ENCODE measurements around the gene MNDA. TPM values are rescaled to one million over a fixed set of nuclear protein-coding genes. Genes with fewer than 3 reads are reported as not detected.

Gene MNDA
- total RNA-seq, 1 experiment from 2014 or later = not detected

DNA sequence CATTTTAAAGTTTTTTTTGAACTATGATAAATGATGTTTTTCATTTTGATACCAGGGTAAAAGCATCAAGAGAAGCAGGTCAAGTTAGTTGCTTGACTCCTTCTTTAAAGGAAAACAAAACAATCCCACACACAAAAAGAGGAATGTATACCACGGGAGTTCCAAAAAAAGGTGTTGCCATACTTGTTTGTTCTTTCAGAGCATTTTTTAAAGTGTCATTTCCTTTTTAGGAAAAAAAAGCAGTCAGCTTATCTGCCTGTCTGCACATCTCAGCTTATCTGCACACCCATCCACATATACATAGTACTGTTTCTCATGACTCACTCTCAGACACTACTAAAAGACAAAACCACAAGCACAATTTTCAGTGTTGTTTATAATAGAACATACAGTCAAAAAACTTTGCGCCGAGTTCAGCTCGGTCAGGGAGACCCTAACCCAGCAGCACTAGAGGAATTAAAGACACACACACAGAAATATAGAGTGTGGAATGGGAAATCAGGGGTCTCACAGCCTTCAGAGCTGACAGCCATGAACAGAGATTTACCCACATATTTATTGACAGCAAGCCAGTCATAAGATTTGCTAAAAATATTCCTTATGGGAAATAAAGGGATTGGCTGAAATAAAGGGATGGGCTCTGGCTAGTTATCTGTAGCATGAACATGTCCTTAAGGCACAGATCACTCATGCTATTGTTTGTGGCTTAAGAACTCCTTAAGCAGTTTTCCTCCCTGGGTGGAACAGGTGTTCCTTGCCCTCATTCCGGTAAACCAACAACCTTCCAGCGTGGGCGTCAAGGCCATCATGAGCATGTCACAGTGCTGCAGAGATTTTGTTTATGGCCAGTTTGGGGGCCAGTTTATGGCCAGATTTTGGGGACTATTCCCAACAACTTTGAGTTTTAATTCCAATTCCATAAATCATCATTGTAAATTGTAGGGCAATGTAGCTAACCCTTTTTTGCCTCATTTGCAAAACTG lies 11.4 kb upstream of the MNDA start:
- H3K4me1 ChIP-seq (ENCODE audit: low read length) = no peaks in the 10 kb centered on the region
- H3K4me3 ChIP-seq (ENCODE audit: low read length) = no peak overlapping the region
- H3K36me3 ChIP-seq (ENCODE audit: insufficient read depth, low read length) = no peaks in the 10 kb centered on the region
- no peaks in the 10 kb centered on the region for H3K9me3 ChIP-seq (ENCODE audit: low read length)
- no peak overlapping the region for H3K27ac ChIP-seq (ENCODE audit: low read length)
- DNase-seq = no peak
- no peaks in the 10 kb centered on the region for H3K79me2 ChIP-seq (ENCODE audit: low read length)
- no peaks in the 10 kb centered on the region for H3K9me2 ChIP-seq (replicated peaks; ENCODE audit: insufficient read depth, low read length)
- H3K27me3 ChIP-seq (ENCODE audit: low read length) = no peaks in the 10 kb centered on the region
- H2AFZ ChIP-seq (ENCODE audit: low read length) = no peak overlapping the region
- H4K20me1 ChIP-seq (ENCODE audit: insufficient read depth, low read depth, low read length) = no peaks in the 10 kb centered on the region
- no peak overlapping the region for H3K9ac ChIP-seq (ENCODE audit: low read length)
- H3K4me2 ChIP-seq (ENCODE audit: low read depth, low read length, poor library complexity, severe bottlenecking) = no peak overlapping the region

DNA sequence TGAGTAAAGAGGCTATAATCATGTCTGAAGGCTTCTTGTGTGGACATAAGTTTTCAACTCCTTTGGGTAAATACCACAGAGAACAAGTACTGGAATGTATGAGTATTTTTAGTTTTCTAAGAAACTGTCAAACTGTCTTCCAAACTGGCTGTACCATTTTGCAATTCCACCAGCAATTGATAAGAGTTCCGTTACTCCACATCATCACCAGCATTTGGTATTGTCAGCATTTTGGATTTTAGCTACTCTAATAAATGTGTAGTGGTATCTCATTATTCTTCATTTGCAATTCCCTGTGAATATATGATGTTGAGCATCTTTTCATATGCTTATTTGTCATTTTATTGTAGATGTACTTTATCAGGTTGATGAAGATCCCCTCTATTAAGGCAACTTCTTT lies 9.4 kb upstream of the MNDA start:
- Histone ChIP-seq H3K27ac (ENCODE audit: low read length) (no peak overlapping the region), H3K27me3 (ENCODE audit: low read length) (no peaks in the 10 kb centered on the region), H3K9ac (ENCODE audit: low read length) (no peak overlapping the region), H4K20me1 (ENCODE audit: insufficient read depth, low read depth, low read length) (no peaks in the 10 kb centered on the region), H3K4me2 (ENCODE audit: low read depth, low read length, poor library complexity, severe bottlenecking) (no peak overlapping the region), H3K9me2 (replicated peaks; ENCODE audit: insufficient read depth, low read length) (no peaks in the 10 kb centered on the region), H2AFZ (ENCODE audit: low read length) (no peak overlapping the region), H3K4me1 (ENCODE audit: low read length) (no peaks in the 10 kb centered on the region), H3K79me2 (ENCODE audit: low read length) (no peaks in the 10 kb centered on the region), H3K36me3 (ENCODE audit: insufficient read depth, low read length) (no peaks in the 10 kb centered on the region), H3K9me3 (ENCODE audit: low read length) (no peaks in the 10 kb centered on the region), H3K4me3 (ENCODE audit: low read length) (no peak overlapping the region)
- no peak for DNase-seq

DNA sequence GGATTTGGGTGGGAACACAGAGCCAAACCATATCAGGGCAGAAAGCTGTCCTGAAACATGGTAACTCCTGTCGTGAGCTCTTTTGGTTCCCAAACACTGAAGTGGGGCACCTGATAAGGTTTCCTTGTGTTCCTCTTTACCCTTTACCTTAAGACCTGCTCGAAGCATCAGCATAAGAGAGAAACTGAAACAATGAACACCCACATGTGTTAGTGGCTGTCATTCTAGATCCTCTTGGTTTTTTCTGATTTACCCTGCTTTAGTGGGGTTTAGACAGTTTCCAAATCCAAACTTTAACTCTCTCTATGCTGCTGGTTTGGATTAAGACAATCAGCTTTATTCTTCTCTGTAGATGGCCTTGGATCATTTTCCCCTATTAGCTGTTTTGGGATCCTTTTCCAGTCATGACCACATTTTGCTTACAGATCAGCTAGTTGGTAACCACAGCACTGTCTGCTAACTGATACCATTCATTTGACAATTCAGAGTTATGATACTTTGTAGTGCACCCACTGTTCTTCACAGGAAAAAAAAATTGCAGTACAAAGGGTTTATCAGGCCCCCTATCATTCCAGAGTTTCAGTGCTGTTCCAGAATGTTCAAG lies 975 bp upstream of the MNDA start:
- Histone ChIP-seq H2AFZ (ENCODE audit: low read length) (no peak overlapping the region), H3K27ac (ENCODE audit: low read length) (no peak overlapping the region), H3K9me3 (ENCODE audit: low read length) (no peaks in the 10 kb centered on the region), H3K9ac (ENCODE audit: low read length) (no peak overlapping the region), H3K36me3 (ENCODE audit: insufficient read depth, low read length) (no peaks in the 10 kb centered on the region), H3K4me2 (ENCODE audit: low read depth, low read length, poor library complexity, severe bottlenecking) (no peak overlapping the region), H3K4me3 (ENCODE audit: low read length) (no peak overlapping the region), H4K20me1 (ENCODE audit: insufficient read depth, low read depth, low read length) (no peaks in the 10 kb centered on the region), H3K79me2 (ENCODE audit: low read length) (no peaks in the 10 kb centered on the region), H3K9me2 (replicated peaks; ENCODE audit: insufficient read depth, low read length) (no peaks in the 10 kb centered on the region), H3K4me1 (ENCODE audit: low read length) (peaks cover 6% of the 10 kb centered on the region; the same call in 1 of the 2 replicates), H3K27me3 (ENCODE audit: low read length) (no peaks in the 10 kb centered on the region)
- no peak for DNase-seq

DNA sequence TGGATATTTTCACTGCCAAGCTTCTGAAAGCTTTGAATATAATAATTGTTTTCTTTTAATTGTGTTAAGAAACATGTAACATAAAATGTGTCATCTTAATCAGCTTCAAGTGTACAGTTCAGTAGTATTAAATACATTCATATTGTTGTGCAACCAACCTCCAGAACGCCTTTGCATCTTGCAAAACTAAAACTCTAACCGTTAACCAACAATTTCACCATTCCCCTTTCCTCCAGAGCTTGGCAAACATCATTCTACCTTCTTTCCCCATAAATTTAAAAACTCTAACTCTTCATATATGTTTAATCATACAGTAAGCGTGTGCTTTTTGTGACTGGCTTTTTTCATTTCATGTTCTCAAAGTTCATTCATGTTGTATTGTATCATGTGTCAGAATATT lies 2.1 kb downstream of the MNDA start:
- no peaks in the 10 kb centered on the region for H3K9me2 ChIP-seq (replicated peaks; ENCODE audit: insufficient read depth, low read length)
- H3K4me1 ChIP-seq (ENCODE audit: low read length) = peaks cover 6% of the 10 kb centered on the region; the same call in 1 of the 2 replicates
- no peaks in the 10 kb centered on the region for H3K9me3 ChIP-seq (ENCODE audit: low read length)
- H3K9ac ChIP-seq (ENCODE audit: low read length) = no peak overlapping the region
- H3K27ac ChIP-seq (ENCODE audit: low read length) = no peak overlapping the region
- DNase-seq = peak; percentile 15
- H2AFZ ChIP-seq (ENCODE audit: low read length) = no peak overlapping the region
- no peak overlapping the region for H3K4me3 ChIP-seq (ENCODE audit: low read length)
- H3K27me3 ChIP-seq (ENCODE audit: low read length) = no peaks in the 10 kb centered on the region
- no peaks in the 10 kb centered on the region for H3K36me3 ChIP-seq (ENCODE audit: insufficient read depth, low read length)
- no peaks in the 10 kb centered on the region for H4K20me1 ChIP-seq (ENCODE audit: insufficient read depth, low read depth, low read length)
- H3K79me2 ChIP-seq (ENCODE audit: low read length) = no peaks in the 10 kb centered on the region
- H3K4me2 ChIP-seq (ENCODE audit: low read depth, low read length, poor library complexity, severe bottlenecking) = no peak overlapping the region

DNA sequence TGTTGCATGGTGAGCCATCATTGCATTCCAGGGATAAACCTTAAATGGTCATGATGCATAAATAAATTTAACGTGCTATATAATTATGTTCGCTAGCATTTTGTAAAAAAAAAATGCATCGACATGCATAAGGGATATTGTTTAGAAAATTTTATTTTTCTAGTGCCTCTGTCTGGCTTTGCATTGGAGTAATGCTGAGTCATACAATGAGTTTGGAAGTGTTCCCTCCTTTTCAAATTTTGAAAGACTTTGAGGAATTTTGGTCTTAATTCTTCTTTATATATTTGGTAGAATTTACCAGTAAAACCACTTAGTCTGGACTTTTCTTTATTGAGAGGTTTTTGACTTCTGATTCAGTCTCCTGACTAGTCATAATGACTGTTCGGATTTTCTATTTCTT lies 4.9 kb downstream of the MNDA start:
- no peak overlapping the region for H2AFZ ChIP-seq (ENCODE audit: low read length)
- H3K9me2 ChIP-seq (replicated peaks; ENCODE audit: insufficient read depth, low read length) = no peaks in the 10 kb centered on the region
- no peak overlapping the region for H3K4me3 ChIP-seq (ENCODE audit: low read length)
- no peaks in the 10 kb centered on the region for H3K36me3 ChIP-seq (ENCODE audit: insufficient read depth, low read length)
- H3K27ac ChIP-seq (ENCODE audit: low read length) = no peak overlapping the region
- no peaks in the 10 kb centered on the region for H3K79me2 ChIP-seq (ENCODE audit: low read length)
- no peaks in the 10 kb centered on the region; the same call in 1 of the 2 replicates for H3K9me3 ChIP-seq (ENCODE audit: low read length)
- no peaks in the 10 kb centered on the region for H3K27me3 ChIP-seq (ENCODE audit: low read length)
- no peak for DNase-seq
- H4K20me1 ChIP-seq (ENCODE audit: insufficient read depth, low read depth, low read length) = no peaks in the 10 kb centered on the region
- H3K4me2 ChIP-seq (ENCODE audit: low read depth, low read length, poor library complexity, severe bottlenecking) = no peak overlapping the region
- no peaks in the 10 kb centered on the region; the same call in 1 of the 2 replicates for H3K4me1 ChIP-seq (ENCODE audit: low read length)
- no peak overlapping the region for H3K9ac ChIP-seq (ENCODE audit: low read length)

DNA sequence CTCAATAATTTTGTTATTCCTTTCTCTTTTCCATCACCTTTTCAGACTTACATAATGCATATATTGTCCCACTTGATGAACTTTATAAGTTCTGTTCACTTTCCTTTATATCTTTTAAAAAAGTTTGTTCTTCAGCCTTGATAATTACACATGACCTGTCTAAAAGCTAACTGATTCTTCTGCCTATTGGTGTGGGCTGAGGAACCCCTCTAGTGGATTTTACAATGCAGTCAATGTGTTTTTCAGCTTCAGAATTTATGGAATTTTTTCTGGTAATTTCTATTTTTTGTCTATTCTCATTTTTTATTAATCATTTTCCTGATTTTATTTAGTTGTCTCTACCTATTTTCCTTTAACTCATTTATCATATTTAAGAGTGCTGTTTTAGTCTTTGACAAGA lies 7.5 kb downstream of the MNDA start:
- Histone ChIP-seq H3K4me2 (ENCODE audit: low read depth, low read length, poor library complexity, severe bottlenecking) (no peak overlapping the region), H3K79me2 (ENCODE audit: low read length) (no peaks in the 10 kb centered on the region), H3K9ac (ENCODE audit: low read length) (no peak overlapping the region), H4K20me1 (ENCODE audit: insufficient read depth, low read depth, low read length) (no peaks in the 10 kb centered on the region), H3K9me2 (replicated peaks; ENCODE audit: insufficient read depth, low read length) (no peaks in the 10 kb centered on the region), H3K4me1 (ENCODE audit: low read length) (no peaks in the 10 kb centered on the region), H3K4me3 (ENCODE audit: low read length) (no peak overlapping the region), H3K36me3 (ENCODE audit: insufficient read depth, low read length) (no peaks in the 10 kb centered on the region), H3K27ac (ENCODE audit: low read length) (no peak overlapping the region), H3K9me3 (ENCODE audit: low read length) (no peaks in the 10 kb centered on the region; the same call in 1 of the 2 replicates), H3K27me3 (ENCODE audit: low read length) (no peaks in the 10 kb centered on the region), H2AFZ (ENCODE audit: low read length) (no peak overlapping the region)
- DNase-seq = peak; percentile 6

DNA sequence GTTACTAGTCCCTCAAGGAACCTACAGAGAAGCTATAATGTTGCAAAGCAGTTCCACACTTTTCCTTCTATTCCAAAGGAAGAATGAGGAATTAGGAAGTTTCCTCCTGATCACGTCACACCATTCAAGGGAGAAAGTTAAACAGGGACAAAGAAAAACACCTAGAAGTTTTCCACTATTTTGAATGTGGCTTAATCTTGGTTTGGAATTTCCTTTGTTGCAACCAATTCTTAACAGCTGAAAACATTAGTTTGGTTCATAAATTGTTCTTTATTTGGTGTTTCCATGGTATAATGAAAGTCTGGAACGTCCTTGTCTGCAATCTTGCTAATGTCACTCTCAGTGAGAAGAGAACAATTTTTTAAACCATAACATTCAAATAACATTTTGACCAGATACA lies 8.4 kb downstream of the MNDA start:
- no peak overlapping the region for H3K4me3 ChIP-seq (ENCODE audit: low read length)
- H3K9me2 ChIP-seq (replicated peaks; ENCODE audit: insufficient read depth, low read length) = no peaks in the 10 kb centered on the region
- H3K9ac ChIP-seq (ENCODE audit: low read length) = no peak overlapping the region
- no peak for DNase-seq
- no peaks in the 10 kb centered on the region for H3K4me1 ChIP-seq (ENCODE audit: low read length)
- H3K9me3 ChIP-seq (ENCODE audit: low read length) = no peaks in the 10 kb centered on the region; the same call in 1 of the 2 replicates
- H3K36me3 ChIP-seq (ENCODE audit: insufficient read depth, low read length) = no peaks in the 10 kb centered on the region
- H3K27me3 ChIP-seq (ENCODE audit: low read length) = no peaks in the 10 kb centered on the region
- H3K27ac ChIP-seq (ENCODE audit: low read length) = no peak overlapping the region
- H3K79me2 ChIP-seq (ENCODE audit: low read length) = no peaks in the 10 kb centered on the region
- H4K20me1 ChIP-seq (ENCODE audit: insufficient read depth, low read depth, low read length) = no peaks in the 10 kb centered on the region
- no peak overlapping the region for H3K4me2 ChIP-seq (ENCODE audit: low read depth, low read length, poor library complexity, severe bottlenecking)
- no peak overlapping the region for H2AFZ ChIP-seq (ENCODE audit: low read length)

DNA sequence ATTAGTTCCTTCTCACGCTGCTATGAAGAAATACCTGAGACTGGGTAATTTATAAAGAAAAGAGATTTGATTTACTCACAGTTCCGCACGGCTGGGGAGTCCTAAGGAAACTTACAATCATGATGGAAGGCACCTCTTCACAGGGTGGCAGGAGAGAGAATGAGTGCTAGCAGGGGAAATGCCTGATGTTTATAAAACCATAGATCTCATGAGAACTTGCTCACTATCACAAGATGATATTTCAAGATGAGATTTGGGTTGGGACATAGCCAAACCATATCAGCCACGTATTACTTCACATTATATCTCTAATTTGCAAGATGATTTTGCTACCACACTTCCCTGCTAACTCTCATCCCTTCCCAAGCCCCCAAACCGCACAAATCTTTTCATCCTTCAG lies 9.1 kb downstream of the MNDA start:
- DNase-seq = peak; percentile 30
- Histone ChIP-seq H3K36me3 (ENCODE audit: insufficient read depth, low read length) (no peaks in the 10 kb centered on the region), H3K9me3 (ENCODE audit: low read length) (no peaks in the 10 kb centered on the region; the same call in 1 of the 2 replicates), H3K9me2 (replicated peaks; ENCODE audit: insufficient read depth, low read length) (no peaks in the 10 kb centered on the region), H4K20me1 (ENCODE audit: insufficient read depth, low read depth, low read length) (no peaks in the 10 kb centered on the region), H3K4me3 (ENCODE audit: low read length) (no peak overlapping the region), H3K27ac (ENCODE audit: low read length) (no peak overlapping the region), H3K4me1 (ENCODE audit: low read length) (no peaks in the 10 kb centered on the region), H3K79me2 (ENCODE audit: low read length) (no peaks in the 10 kb centered on the region), H3K9ac (ENCODE audit: low read length) (no peak overlapping the region), H2AFZ (ENCODE audit: low read length) (no peak overlapping the region), H3K27me3 (ENCODE audit: low read length) (no peaks in the 10 kb centered on the region), H3K4me2 (ENCODE audit: low read depth, low read length, poor library complexity, severe bottlenecking) (no peak overlapping the region)
